Transverse colon (tissue), 4 donors: Measurements from ENCODE around the gene ELAVL1. TPM values are rescaled to one million over a fixed set of nuclear protein-coding genes. Genes with fewer than 3 reads are reported as not detected.

ENCODE experiments used
- DNase-seq: peaks from one replicate; pipeline ENCODE4 v3.0.0-alpha.2; 2019
- H3K27ac ChIP-seq, 4 donors: fragments of 200-600 bp; sonication (generic); 2 replicates each; pipeline ENCODE4 v1.5.1; 2016 to 2018; ENCODE audit warnings: inconsistent platforms in 4 of 4
- H3K27me3 ChIP-seq: fragments of 200-600 bp; sonication (generic); 2 replicates; pipeline ENCODE4 v1.5.1; 2017; ENCODE audit warnings: inconsistent platforms
- H3K36me3 ChIP-seq, 4 donors: fragments of 200-600 bp; sonication (generic); 2 replicates each; pipeline ENCODE4 v1.5.1; 2017 to 2019; ENCODE audit warnings: inconsistent platforms in 4 of 4
- H3K4me1 ChIP-seq, 4 donors: fragments of 200-600 bp; sonication (generic); 2 replicates each; pipeline ENCODE4 v1.5.1; 2017 to 2020; ENCODE audit warnings: inconsistent platforms in 4 of 4
- H3K4me3 ChIP-seq, 4 donors: fragments of 200-600 bp; sonication (generic); 1 replicate in 1 of 4; 2 replicates in 3 of 4; pipeline versions ENCODE4 v1.5.1 to v1.6.1; 2017 to 2019; ENCODE audit warnings: inconsistent platforms in 4 of 4
- H3K9me3 ChIP-seq, 2 donors: fragments of 200-600 bp; sonication (generic); 2 replicates each; pipeline ENCODE4 v1.5.1; 2017 to 2019; ENCODE audit warnings: inconsistent platforms in 2 of 2
- EP300 ChIP-seq: sonication (generic); formaldehyde crosslinking; IDR thresholded peaks from one replicate; pipeline ENCODE4 v1.6.1; 2017; ENCODE audit warnings: antibody characterized with exemption, low read depth
- POLR2A ChIP-seq: fragments of 450-650 bp; IDR thresholded peaks from one replicate; pipeline ENCODE4 v1.6.1; 2016; ENCODE audit warnings: antibody characterized with exemption, mild to moderate bottlenecking, moderate library complexity
- POLR2AphosphoS5 ChIP-seq, 3 donors: sonication (generic); formaldehyde crosslinking; IDR thresholded peaks; one replicate each; pipeline ENCODE4 v1.6.1; 2016; ENCODE audit warnings: antibody characterized with exemption in 3 of 3
- WGBS, 2 donors: methylation state at CpG; one replicate each; pipeline ENCODE4 v1.1.5; 2018; ENCODE audit warnings: low coverage in 1 of 2; 5-methylcytosine and 5-hydroxymethylcytosine counted together
- in situ Hi-C, 4 donors: fragments of 200-750 bp; cut with MboI; loops; one replicate each; pipeline versions ENCODE4 v1.15.0 to v1.15.1; 2017; ENCODE audit warnings: low sequenced_read_pairs in 3 of 4, low pct_ligation_motif_present in 1 of 4, low pct_unique_long_range_greater_than_20kb in 1 of 4
- intact Hi-C: fragments of 100-400 bp; cut with DNase I; formaldehyde crosslinking; loops from one replicate; pipeline ENCODE4 v1.15.1; 2023; ENCODE audit warnings: low total_unique reads
- total RNA-seq, 4 donors: library from RNA; depleted of rRNA; stranded (reverse); fragments of >200 nt; gene quantifications; one replicate each; pipeline ENCODE4 v1.1.0, GENCODE V29; 2016
- TF ChIP-seq, protein P1 (sequence below), 5 experiments: fragments of 200-600 bp in 3 of 5; fragments of 450-650 bp in 2 of 5; sonication (generic) in 3 of 5; IDR thresholded peaks; 1 replicate in 2 of 5; 2 replicates in 3 of 5; pipeline ENCODE4 v1.5.1; 2016 to 2017; ENCODE audit warnings: antibody characterized with exemption in 5 of 5, inconsistent platforms in 3 of 5, mild to moderate bottlenecking in 2 of 5, moderate library complexity in 1 of 5

ELAVL1 gene
- total RNA-seq, 4 donors from 2014 or later, result 11.9 to 101 (median 22.4) TPM

DNA sequence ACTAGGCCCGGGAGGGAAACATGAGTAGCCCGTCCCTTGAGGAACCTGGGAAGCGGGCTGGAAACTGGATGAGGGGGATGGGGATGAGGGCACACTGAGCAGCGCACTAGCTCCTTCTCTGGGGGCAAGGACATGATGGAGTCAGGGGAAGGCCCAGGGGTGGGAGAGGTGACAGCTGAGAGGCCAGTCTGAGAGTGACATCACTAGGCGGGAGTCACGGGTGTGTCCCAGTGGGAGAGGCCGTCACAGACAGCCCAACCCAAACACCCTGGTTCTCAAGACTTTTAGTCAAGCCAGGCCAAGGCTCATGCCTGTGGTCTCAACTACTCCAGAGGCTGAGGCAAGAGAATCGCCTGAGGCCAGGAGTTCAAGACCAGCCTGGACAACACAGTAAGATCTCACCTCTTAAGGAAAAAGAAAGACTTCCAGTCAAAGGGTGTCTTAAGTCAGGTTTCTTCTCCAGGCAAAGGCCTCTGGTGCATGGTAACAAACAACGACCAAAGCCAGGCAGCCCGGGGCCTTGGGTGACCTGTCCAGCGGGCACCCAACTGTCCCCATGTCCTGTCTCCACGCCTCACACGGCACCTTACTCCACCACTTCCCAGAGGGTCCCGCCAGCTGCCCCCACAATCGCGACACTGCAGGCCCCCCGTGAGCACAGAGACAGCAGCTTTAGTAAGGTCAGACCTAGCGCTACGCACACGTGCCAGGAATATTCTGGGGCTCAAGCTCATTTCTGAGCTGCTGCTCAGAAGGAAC, 36.5 kb downstream of the ELAVL1 start:
- WGBS, 2 donors, result 92 to 100% methylated on average over 1 to 20 of the region's 20 CpGs
- intact Hi-C loops, result no loop called here
- no peak overlapping the region for H3K4me3 ChIP-seq
- H3K27me3 ChIP-seq, result no peaks in the 10 kb centered on the region
- no peaks in the 10 kb centered on the region for H3K9me3 ChIP-seq
- in situ Hi-C loops, result loop anchor here in 1 of 4 donors (25.0 kb wide), 1 partner anchor 268 kb away; no protein-coding TSS in a partner anchor
- no peaks in the 10 kb centered on the region for H3K4me1 ChIP-seq
- TF ChIP-seq EP300, result no peak
- TF ChIP-seq, protein P1, sequence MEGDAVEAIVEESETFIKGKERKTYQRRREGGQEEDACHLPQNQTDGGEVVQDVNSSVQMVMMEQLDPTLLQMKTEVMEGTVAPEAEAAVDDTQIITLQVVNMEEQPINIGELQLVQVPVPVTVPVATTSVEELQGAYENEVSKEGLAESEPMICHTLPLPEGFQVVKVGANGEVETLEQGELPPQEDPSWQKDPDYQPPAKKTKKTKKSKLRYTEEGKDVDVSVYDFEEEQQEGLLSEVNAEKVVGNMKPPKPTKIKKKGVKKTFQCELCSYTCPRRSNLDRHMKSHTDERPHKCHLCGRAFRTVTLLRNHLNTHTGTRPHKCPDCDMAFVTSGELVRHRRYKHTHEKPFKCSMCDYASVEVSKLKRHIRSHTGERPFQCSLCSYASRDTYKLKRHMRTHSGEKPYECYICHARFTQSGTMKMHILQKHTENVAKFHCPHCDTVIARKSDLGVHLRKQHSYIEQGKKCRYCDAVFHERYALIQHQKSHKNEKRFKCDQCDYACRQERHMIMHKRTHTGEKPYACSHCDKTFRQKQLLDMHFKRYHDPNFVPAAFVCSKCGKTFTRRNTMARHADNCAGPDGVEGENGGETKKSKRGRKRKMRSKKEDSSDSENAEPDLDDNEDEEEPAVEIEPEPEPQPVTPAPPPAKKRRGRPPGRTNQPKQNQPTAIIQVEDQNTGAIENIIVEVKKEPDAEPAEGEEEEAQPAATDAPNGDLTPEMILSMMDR (IDR thresholded peaks at IDR 0.05), result no peak
- no peak for TF ChIP-seq POLR2AphosphoS5 (IDR thresholded peaks at IDR 0.05)
- no peak for TF ChIP-seq POLR2A
- H3K36me3 ChIP-seq, result peaks cover 0 to 41% (median 9%) of the 10 kb centered on the region in 4 donors
- H3K27ac ChIP-seq, result no peak overlapping the region
- no peak for DNase-seq

DNA sequence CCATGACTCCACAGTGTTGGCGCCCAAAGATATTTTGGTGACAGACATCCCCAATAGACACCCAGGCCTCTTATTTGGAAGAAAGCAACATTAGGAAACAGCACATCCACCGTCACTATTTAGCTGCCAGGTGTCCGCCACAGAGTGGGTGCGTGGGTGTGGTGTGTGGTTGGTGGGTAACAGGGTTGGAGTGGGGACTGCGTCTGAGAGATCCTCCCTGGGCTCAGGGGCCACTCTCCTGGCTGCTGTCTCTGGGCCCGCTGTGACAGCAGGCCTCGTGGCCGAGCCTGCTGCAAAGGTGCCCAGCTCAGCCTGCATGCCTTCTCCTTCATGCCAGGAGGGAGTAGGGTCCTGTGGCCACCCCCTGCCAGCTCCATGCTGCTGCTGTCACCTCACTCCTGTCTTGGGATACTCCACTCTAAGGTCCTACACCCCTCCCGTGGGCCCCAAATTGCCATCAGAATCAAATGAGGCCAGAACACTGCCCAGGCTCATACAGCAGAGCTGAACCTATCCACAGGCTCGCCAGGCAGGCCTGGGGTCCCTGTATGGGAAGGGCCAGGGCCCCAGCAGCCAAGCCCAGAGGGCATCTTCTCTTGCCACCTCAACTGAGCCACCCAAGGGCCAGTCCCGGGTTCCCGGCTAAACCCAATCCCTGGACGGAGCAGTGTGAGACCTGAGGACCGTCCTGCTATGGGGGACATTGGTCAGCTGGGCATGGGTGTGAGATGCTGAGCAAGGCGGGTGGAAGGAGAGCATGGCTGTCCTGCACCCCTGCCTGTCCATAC, 37.2 kb downstream of the ELAVL1 start:
- DNase-seq, result no peak
- Histone ChIP-seq H3K27ac (no peak overlapping the region), H3K27me3 (no peaks in the 10 kb centered on the region), H3K4me3 (no peak overlapping the region), H3K4me1 (no peaks in the 10 kb centered on the region), H3K36me3 (peaks cover 0 to 41% (median 9%) of the 10 kb centered on the region in 4 donors), H3K9me3 (no peaks in the 10 kb centered on the region)
- in situ Hi-C loops (loop anchor here in 1 of 4 donors (25.0 kb wide), 1 partner anchor 269 kb away; no protein-coding TSS in a partner anchor), intact Hi-C loops (no loop called here)
- no peak for TF ChIP-seq POLR2A
- TF ChIP-seq, protein P1 (IDR thresholded peaks at IDR 0.05), result no peak
- TF ChIP-seq POLR2AphosphoS5 (IDR thresholded peaks at IDR 0.05), result no peak
- no peak for TF ChIP-seq EP300
- 92% methylated on average over 14 of the region's 15 CpGs; no CpG with 5 or more reads in 1 of the 2 donors for WGBS, 2 donors

DNA sequence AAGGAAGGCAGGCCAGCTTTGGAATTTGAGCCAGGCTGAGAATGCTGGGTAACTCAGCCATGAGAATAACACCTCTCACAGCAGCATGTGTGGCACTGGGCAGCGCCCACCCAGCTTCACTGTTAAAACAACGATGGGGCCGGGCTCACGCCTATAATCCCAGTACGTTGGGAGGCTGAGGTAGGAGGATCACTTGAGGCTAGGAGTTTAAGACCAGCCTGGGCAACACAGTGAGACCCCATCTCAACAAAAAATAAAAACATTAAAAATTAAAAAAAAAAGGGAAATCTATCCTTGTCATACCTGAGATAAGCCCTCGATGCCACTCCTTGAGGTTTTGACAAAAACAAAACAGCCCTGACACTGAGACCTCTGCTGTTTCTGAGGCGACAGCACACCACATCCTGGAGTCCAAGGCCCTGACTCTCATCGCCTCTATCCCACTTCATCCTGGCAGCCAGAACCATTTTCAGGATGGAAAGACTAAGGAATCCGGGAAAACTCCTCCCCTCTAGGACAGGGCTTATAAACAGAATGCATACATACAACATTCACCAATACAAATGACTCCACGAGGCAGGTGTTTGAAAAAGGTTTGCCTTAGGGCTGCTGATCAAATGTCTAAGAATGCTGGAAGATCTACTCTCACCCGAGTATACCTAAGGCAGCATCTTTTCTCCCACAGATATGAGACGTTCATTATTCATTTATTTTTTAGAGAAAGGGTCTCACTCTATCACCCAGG, 39.3 kb downstream of the ELAVL1 start:
- H3K27me3 ChIP-seq, result no peaks in the 10 kb centered on the region
- 88 to 89% methylated on average over 4 to 12 of the region's 12 CpGs for WGBS, 2 donors
- H3K4me1 ChIP-seq, result no peaks in the 10 kb centered on the region
- H3K36me3 ChIP-seq, result peaks cover 0 to 52% (median 9%) of the 10 kb centered on the region in 4 donors
- in situ Hi-C loops, result loop anchor here in 1 of 4 donors (25.0 kb wide), 1 partner anchor 271 kb away; no protein-coding TSS in a partner anchor
- no peak for DNase-seq
- H3K4me3 ChIP-seq, result no peak overlapping the region
- no peak for TF ChIP-seq EP300
- TF ChIP-seq POLR2AphosphoS5 (IDR thresholded peaks at IDR 0.05), result no peak
- TF ChIP-seq, protein P1 (IDR thresholded peaks at IDR 0.05), result no peak
- no peak for TF ChIP-seq POLR2A
- no peaks in the 10 kb centered on the region for H3K9me3 ChIP-seq
- no peak overlapping the region for H3K27ac ChIP-seq
- intact Hi-C loops, result no loop called here
